ENCODE measurements around the gene UGT2B7. TPM values are rescaled to one million over a fixed set of nuclear protein-coding genes. Genes with fewer than 3 reads are reported as not detected.

UGT2B7 gene
- total and polyA plus RNA-seq, 2 of the 13 experiments (the other 11 are each of a cell fraction or from before 2014, with no cell fraction given), result 26.8 to 41.8 TPM

DNA sequence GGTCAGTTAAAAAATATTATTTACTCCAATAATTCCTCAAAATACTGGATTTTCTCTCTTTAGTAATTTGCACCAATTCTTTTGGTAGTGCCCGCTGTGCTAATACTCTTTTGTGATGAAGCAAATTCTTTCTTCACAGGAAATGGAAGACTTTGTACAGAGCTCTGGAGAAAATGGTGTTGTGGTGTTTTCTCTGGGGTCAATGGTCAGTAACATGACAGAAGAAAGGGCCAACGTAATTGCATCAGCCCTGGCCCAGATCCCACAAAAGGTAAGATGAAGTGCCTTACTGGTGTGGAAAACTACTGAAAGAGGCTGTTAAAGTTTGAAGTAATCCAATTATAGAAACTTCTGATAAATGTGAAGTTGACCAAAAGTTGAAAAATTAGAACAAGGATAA lies 6.4 kb downstream of the UGT2B7 start (continued):
- TF ChIP-seq, protein P1, sequence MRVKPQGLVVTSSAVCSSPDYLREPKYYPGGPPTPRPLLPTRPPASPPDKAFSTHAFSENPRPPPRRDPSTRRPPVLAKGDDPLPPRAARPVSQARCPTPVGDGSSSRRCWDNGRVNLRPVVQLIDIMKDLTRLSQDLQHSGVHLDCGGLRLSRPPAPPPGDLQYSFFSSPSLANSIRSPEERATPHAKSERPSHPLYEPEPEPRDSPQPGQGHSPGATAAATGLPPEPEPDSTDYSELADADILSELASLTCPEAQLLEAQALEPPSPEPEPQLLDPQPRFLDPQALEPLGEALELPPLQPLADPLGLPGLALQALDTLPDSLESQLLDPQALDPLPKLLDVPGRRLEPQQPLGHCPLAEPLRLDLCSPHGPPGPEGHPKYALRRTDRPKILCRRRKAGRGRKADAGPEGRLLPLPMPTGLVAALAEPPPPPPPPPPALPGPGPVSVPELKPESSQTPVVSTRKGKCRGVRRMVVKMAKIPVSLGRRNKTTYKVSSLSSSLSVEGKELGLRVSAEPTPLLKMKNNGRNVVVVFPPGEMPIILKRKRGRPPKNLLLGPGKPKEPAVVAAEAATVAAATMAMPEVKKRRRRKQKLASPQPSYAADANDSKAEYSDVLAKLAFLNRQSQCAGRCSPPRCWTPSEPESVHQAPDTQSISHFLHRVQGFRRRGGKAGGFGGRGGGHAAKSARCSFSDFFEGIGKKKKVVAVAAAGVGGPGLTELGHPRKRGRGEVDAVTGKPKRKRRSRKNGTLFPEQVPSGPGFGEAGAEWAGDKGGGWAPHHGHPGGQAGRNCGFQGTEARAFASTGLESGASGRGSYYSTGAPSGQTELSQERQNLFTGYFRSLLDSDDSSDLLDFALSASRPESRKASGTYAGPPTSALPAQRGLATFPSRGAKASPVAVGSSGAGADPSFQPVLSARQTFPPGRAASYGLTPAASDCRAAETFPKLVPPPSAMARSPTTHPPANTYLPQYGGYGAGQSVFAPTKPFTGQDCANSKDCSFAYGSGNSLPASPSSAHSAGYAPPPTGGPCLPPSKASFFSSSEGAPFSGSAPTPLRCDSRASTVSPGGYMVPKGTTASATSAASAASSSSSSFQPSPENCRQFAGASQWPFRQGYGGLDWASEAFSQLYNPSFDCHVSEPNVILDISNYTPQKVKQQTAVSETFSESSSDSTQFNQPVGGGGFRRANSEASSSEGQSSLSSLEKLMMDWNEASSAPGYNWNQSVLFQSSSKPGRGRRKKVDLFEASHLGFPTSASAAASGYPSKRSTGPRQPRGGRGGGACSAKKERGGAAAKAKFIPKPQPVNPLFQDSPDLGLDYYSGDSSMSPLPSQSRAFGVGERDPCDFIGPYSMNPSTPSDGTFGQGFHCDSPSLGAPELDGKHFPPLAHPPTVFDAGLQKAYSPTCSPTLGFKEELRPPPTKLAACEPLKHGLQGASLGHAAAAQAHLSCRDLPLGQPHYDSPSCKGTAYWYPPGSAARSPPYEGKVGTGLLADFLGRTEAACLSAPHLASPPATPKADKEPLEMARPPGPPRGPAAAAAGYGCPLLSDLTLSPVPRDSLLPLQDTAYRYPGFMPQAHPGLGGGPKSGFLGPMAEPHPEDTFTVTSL (CRISPR knock-in tag; IDR thresholded peaks at IDR 0.05; ENCODE audit: borderline replicate concordance), result peak; percentile 84; the same call in 1 of the 2 replicates
- 0 out of 2 replicates have a peak, but pooled peaks have one; percentile 28 for TF ChIP-seq ZNF205 (CRISPR knock-in tag; IDR thresholded peaks at IDR 0.05)
- TF ChIP-seq KLF16 (CRISPR knock-in tag; IDR thresholded peaks at IDR 0.05), result peak in 1 of 2 experiments; percentile 76; a peak in 1 of 4 replicates
- 0 out of 2 replicates have a peak, but pooled peaks have one; percentile 12 for TF ChIP-seq RELA (CRISPR knock-in tag; IDR thresholded peaks at IDR 0.05)
- TF ChIP-seq ZNF430 (CRISPR knock-in tag; IDR thresholded peaks at IDR 0.05), result 0 out of 2 replicates have a peak, but pooled peaks have one; percentile 26
- TF ChIP-seq, protein P2, sequence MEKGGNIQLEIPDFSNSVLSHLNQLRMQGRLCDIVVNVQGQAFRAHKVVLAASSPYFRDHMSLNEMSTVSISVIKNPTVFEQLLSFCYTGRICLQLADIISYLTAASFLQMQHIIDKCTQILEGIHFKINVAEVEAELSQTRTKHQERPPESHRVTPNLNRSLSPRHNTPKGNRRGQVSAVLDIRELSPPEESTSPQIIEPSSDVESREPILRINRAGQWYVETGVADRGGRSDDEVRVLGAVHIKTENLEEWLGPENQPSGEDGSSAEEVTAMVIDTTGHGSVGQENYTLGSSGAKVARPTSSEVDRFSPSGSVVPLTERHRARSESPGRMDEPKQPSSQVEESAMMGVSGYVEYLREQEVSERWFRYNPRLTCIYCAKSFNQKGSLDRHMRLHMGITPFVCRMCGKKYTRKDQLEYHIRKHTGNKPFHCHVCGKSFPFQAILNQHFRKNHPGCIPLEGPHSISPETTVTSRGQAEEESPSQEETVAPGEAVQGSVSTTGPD (CRISPR knock-in tag; IDR thresholded peaks at IDR 0.05), result peak; percentile 67; the same call in 1 of the 2 replicates
- peak; percentile 98 for TF ChIP-seq POGZ (CRISPR knock-in tag; IDR thresholded peaks at IDR 0.05)
- TF ChIP-seq KAT7 (CRISPR knock-in tag; IDR thresholded peaks at IDR 0.05; ENCODE audit: borderline replicate concordance), result 0 out of 2 replicates have a peak, but pooled peaks have one; percentile 56
- TF ChIP-seq ZNF12 (CRISPR knock-in tag; IDR thresholded peaks at IDR 0.05), result peak; percentile 43; the same call in 1 of the 2 replicates
- TF ChIP-seq RERE (CRISPR knock-in tag; IDR thresholded peaks at IDR 0.05; ENCODE audit: low read depth), result peak; percentile 55; the same call in 1 of the 2 replicates
- TF ChIP-seq ZSCAN9 (CRISPR knock-in tag; IDR thresholded peaks at IDR 0.05; ENCODE audit: borderline replicate concordance), result peak; percentile 63; the same call in 1 of the 2 replicates
- peak; percentile 30 for TF ChIP-seq ASH2L (IDR thresholded peaks at IDR 0.05; ENCODE audit: insufficient read length, low read depth, low read length)
- TF ChIP-seq KDM1A (CRISPR knock-in tag; IDR thresholded peaks at IDR 0.05), result 0 out of 2 replicates have a peak, but pooled peaks have one; percentile 29
